HepG2 (cell line): Measurements from ENCODE around the gene SHANK3. TPM values are rescaled to one million over a fixed set of nuclear protein-coding genes. Genes with fewer than 3 reads are reported as not detected.

Source experiments
- CTCF ChIP-seq: sonication (generic); formaldehyde crosslinking; IDR thresholded peaks from 2 replicates; pipeline ENCODE4 v1.5.0; 2020; ENCODE audit warnings: mild to moderate bottlenecking, missing genetic modification reagents, moderate library complexity
- DNMT3B ChIP-seq: conservative IDR thresholded peaks from 2 replicates; pipeline ENCODE4 v1.6.1; 2016; ENCODE audit warnings: missing biosample characterization, control low read depth
- E2F1 ChIP-seq: sonication (generic); formaldehyde crosslinking; IDR thresholded peaks from 2 replicates; pipeline ENCODE4 v1.5.0; 2020; ENCODE audit warnings: missing genetic modification reagents
- HES4 ChIP-seq: sonication (generic); formaldehyde crosslinking; IDR thresholded peaks from 2 replicates; pipeline ENCODE4 v1.9.0; 2021; ENCODE audit warnings: mild to moderate bottlenecking, missing genetic modification reagents, borderline replicate concordance
- MAX ChIP-seq: IDR thresholded peaks from 2 replicates; pipeline ENCODE4 v1.6.1; 2012; ENCODE audit warnings: inconsistent platforms
- MYC ChIP-seq: sonication (generic); formaldehyde crosslinking; IDR thresholded peaks from 2 replicates; pipeline ENCODE4 v1.9.0; 2021; ENCODE audit warnings: missing genetic modification reagents, borderline replicate concordance
- RBM22 ChIP-seq: fragments of 200-400 bp; formaldehyde crosslinking; optimal IDR thresholded peaks from 2 replicates; pipeline ENCODE3; 2017; ENCODE audit warnings: mild to moderate bottlenecking, low read length, moderate library complexity
- RNF2 ChIP-seq: fragments of 450-650 bp; conservative IDR thresholded peaks from 2 replicates; pipeline ENCODE4 v1.6.1; 2016; ENCODE audit warnings: low read depth
- ZBTB38 ChIP-seq: sonication (generic); formaldehyde crosslinking; IDR thresholded peaks from 2 replicates; pipeline ENCODE4 v1.5.1; 2020; ENCODE audit warnings: mild to moderate bottlenecking, missing genetic modification reagents
- ZFP91 ChIP-seq: sonication (generic); formaldehyde crosslinking; IDR thresholded peaks from 2 replicates; pipeline ENCODE4 v1.9.0; 2022; ENCODE audit warnings: missing genetic modification reagents, mild to moderate bottlenecking, borderline replicate concordance
- ZNF17 ChIP-seq: sonication (generic); formaldehyde crosslinking; IDR thresholded peaks from 2 replicates; pipeline ENCODE4 v1.5.0; 2020; ENCODE audit warnings: mild to moderate bottlenecking, missing genetic modification reagents
- ZNF180 ChIP-seq: sonication (generic); formaldehyde crosslinking; IDR thresholded peaks from 2 replicates; pipeline ENCODE4 v1.4.0; 2020; ENCODE audit warnings: low read depth, missing genetic modification reagents, borderline replicate concordance
- ZNF34 ChIP-seq: sonication (generic); formaldehyde crosslinking; IDR thresholded peaks from 2 replicates; pipeline ENCODE4 v1.4.0; 2020; ENCODE audit warnings: mild to moderate bottlenecking, missing genetic modification reagents, borderline replicate concordance
- ZNF646 ChIP-seq: sonication (generic); formaldehyde crosslinking; IDR thresholded peaks from 2 replicates; pipeline ENCODE4 v1.9.0; 2021; ENCODE audit warnings: mild to moderate bottlenecking, missing genetic modification reagents
- ZNF720 ChIP-seq: sonication (generic); formaldehyde crosslinking; IDR thresholded peaks from 2 replicates; pipeline ENCODE4 v1.4.0; 2020; ENCODE audit warnings: missing genetic modification reagents
- ZNF75D ChIP-seq: sonication (generic); formaldehyde crosslinking; IDR thresholded peaks from 2 replicates; pipeline ENCODE4 v1.8.1; 2023; ENCODE audit warnings: missing genetic modification reagents, mild to moderate bottlenecking, borderline replicate concordance
- ZNF766 ChIP-seq: sonication (generic); formaldehyde crosslinking; IDR thresholded peaks from 2 replicates; pipeline ENCODE4 v1.5.0; 2020; ENCODE audit warnings: missing genetic modification reagents, borderline replicate concordance
- polyA plus RNA-seq, 8 experiments: library from polyadenylated mRNA; depleted of rRNA in 3 of 8; stranded (reverse) in 7 of 8; unstranded in 1 of 8; fragments of >200 nt; fragmentation: Illumina TruSeq in 4 of 8; extraction: Trizol in 4 of 8; gene quantifications; 2 replicates each; pipeline versions ENCODE4 v1.2.1 to v1.2.3, GENCODE V29; 2011 to 2016; ENCODE audit warnings: low read depth in 4 of 8, missing spikeins in 1 of 8, mixed read lengths in 1 of 8; ENCODE audit not compliant: insufficient read depth in 1 of 8
- total RNA-seq, 5 experiments: library from RNA; depleted of rRNA; stranded (reverse); fragments of >200 nt; fragmentation: Illumina TruSeq; extraction: Trizol; gene quantifications; 2 replicates each; pipeline ENCODE4 v1.2.3, GENCODE V29; 2016; ENCODE audit warnings: low read depth in 1 of 5

Gene SHANK3
- total and polyA plus RNA-seq, 2 of the 13 experiments (the other 11 are each of a cell fraction or from before 2014, with no cell fraction given) = 2.9 to 4.6 TPM

- TF ChIP-seq ZNF34 (CRISPR knock-in tag) = no peak
- no peak; the same call in 1 of the 2 replicates for TF ChIP-seq ZFP91 (CRISPR knock-in tag)
- no peak for TF ChIP-seq E2F1 (CRISPR knock-in tag)
- no peak for TF ChIP-seq HES4 (CRISPR knock-in tag)
- peak; percentile 90 for TF ChIP-seq ZNF646 (CRISPR knock-in tag)
- no peak for TF ChIP-seq DNMT3B (CRISPR knock-in tag)
- no peak for TF ChIP-seq ZNF17 (CRISPR knock-in tag)
- 0 out of 2 replicates have a peak, but pooled peaks have one; percentile 18 for TF ChIP-seq CTCF
- TF ChIP-seq ZNF720 = no peak
- no peak for TF ChIP-seq ZNF766
- peak; percentile 70; the same call in 1 of the 2 replicates for TF ChIP-seq MAX
- TF ChIP-seq RNF2 = 0 out of 2 replicates have a peak, but pooled peaks have one; percentile 20
- TF ChIP-seq ZNF75D (CRISPR knock-in tag) = no peak
- TF ChIP-seq MYC = peak; percentile 44; the same call in 1 of the 2 replicates
- no peak for TF ChIP-seq RBM22
- no peak for TF ChIP-seq ZNF180
- TF ChIP-seq ZBTB38 (CRISPR knock-in tag) = peak; percentile 95
Observed at GRCh38 chr22:50674606-50675552, 2.3 kb downstream of the SHANK3 start (continued).
